Measurements from ENCODE around the gene LRRC28.
"Not testable (repeated sequence)": the region's sequence is repeated elsewhere in the genome, so short reads cannot be mapped to it uniquely, and the experiment has no call there.

LRRC28 gene

DNA sequence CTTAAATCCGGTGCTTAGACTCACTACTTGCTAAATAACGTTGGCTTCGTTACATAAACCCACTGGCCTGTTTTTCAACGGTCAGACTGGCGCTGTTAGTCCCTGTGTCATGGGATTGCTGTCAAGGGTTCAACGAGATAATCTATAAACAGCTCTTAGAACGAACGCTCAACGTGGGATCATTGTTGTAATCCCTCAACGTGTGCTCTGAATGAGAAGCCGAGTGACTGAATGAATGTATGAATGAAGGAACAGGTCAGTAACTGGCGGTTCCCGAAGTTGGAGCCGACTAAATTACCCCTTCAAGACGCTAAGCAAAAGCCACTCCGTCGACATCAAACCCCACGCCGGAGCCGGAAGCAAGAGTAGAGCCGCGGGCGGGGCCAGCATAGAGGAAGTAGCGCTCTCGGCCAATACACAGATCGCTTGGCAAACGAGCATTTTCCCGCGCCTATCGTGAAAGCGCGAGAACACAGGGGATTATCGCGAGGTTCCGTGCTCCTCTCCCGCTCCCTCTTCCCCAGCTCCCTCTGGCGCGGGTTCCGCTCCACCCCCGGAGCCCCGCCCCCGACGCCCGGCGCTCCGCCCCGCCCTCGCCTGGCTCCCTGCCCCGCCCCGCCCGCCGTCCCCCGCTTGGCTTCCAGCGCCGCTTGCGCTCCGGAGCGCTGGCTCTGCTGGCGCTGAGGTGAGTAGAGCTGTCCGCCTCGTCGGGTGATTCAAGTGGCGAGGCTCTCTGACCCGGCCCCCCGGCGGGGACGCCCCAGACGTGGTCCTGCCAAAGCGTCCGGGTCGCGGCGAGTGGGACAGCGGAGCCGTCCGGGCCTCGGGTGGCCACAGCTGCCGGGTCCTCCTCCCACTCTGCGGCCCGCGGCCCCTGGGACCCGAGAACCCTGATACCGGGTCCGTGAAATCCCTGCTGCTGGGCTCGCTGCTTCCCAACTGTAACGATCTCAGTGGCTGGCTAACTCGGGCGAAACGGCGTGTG lies at the start of gene LRRC28:
Gene LRRC28 (plus strand): TSS at position 625 of the 985 bp plus-strand sequence. CDS start 4,477 bp downstream, outside the sequence.
- DNase-seq: peak; percentile 97

DNA sequence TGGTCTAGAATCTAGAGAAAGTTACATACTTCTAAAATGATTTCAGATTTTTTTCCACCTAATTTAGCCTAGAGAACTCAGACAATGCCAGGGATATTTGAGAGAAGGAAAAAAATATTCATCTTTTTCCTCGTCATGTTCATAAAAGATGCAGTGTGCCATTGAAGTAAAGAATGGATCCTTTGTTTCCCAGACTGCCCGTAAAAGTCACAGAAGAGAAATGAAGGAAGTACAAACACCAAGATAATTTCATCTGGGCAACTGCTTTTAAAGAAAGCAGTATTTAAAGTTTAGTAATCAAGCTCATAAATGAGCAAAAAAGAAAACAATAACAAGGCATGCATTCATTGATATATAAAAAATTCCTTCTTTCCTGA lies 49.1 kb upstream of the LRRC28 start:
- no peak for DNase-seq

DNA sequence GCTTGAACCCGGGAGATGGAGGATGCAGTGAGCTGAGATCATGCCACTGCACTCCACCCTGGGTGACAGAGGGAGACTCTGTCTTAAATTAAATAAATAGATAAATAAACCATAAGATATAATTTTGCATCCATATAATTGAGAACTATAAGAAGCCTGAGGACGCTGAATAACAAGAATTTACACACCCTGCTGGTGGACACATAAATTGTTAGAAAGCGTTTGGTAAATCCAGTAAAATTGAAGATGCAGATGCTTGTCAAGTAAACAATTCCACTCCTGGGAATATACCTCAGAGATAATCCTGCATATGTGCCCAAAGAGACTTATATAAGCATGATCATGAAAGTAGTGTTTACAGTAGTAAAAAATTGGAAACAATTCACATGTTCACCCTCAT lies 43.6 kb upstream of the LRRC28 start:
- DNase-seq: no peak

DNA sequence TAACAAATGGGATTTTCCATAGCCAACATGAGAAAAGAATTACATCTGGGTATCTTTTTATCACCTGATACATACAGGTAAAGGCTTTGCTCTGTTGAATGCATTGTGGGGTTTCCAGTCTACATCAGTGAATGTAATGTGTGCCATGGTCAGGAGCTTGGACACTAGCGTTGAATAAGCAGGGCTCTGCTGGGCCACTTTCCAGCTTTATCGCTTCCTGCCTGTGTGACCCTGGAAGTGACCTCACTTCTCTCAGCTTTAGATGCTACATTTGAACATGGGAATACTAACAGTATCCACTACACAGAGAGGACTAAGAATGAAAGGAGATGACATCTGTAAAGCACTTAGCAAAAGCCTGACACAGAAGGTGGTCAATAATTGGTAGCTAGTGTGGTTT lies 42.0 kb upstream of the LRRC28 start:
- DNase-seq: no peak

DNA sequence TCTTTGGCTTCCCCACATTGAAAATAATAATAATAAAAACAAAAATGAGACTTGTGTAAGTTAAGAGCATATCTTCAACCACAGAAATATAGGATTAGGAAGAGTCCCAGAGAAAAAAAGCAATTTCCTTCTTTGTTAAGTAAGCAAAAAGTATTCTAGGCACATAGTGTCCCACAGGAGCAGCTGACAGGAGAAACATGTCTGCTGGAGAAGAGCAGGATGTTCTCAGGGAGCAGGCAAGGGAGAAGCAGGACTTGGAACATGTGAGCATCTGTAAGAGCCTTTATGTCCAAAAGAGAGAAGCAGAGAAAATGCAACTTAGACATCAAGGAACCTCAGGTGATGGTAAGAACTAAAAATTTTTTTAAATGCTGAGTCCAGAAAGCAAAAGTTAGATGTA lies 40.9 kb upstream of the LRRC28 start:
- DNase-seq: no peak

DNA sequence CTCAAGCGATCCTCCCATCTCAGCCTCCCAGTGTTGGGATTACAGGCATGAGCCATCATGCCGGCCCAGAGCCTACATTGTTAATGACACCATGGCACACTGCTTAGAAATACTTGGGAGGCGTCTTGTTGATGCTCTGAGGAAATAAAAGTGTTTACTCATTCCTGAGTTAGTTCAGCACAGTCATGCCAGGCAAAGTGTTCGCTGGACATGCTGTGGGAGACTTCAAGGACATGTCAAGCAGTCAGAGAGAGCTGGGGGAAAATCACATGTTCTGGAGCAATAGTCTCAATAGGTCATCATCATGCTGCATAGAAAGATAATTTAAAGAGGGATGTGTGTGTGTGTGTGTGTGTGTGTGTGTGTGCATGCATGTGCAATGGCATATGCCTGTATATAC lies 39.4 kb upstream of the LRRC28 start:
- DNase-seq: no peak

DNA sequence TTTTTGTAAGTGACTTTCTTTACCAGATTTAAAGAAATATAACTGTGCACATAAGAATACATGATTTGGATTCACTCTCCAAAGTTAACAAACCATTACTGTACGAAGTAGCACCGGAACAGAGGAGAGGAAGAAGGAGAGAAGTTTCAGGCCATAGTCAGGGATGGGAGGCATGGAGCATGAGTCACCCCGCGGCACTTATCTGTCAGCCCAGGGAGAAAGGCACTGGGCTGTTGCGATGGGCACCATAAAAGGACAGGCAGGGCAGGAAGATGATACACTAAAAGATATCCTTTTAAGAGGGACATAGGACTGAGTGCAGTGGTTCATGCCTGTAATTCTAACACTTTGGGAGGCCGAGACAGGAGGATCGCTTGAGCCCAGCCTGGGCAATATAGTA lies 38.9 kb upstream of the LRRC28 start:
- no peak for DNase-seq

DNA sequence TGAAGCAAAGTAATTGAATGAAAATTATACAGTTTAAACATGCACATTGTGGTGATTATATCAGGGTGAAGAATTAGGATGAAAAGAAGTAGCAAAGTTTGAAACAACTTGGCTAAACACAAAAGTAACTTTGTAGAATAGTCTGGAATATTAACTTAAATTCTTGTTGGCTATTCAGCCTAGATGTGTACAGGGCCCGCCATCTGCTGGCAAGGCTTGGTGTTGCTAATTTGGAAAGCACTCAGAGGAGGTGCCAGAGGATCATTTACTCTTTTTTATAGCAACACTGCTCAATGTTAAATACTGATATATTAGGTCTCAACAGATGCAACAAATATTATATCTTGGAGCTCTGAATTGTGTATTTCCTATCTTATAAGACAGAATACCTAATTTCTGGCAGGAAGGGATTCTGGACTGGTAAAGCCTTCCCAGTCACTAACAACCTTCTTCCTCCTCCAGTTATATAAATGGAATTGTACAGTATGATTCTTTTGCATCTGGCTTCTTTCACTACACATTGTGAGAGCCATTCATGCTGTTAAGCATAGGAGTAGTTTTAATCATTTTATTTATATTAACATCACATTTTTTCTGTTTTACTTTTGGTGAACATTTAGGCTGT lies 38.0 kb upstream of the LRRC28 start:
- DNase-seq: peak; percentile 23 to 42

DNA sequence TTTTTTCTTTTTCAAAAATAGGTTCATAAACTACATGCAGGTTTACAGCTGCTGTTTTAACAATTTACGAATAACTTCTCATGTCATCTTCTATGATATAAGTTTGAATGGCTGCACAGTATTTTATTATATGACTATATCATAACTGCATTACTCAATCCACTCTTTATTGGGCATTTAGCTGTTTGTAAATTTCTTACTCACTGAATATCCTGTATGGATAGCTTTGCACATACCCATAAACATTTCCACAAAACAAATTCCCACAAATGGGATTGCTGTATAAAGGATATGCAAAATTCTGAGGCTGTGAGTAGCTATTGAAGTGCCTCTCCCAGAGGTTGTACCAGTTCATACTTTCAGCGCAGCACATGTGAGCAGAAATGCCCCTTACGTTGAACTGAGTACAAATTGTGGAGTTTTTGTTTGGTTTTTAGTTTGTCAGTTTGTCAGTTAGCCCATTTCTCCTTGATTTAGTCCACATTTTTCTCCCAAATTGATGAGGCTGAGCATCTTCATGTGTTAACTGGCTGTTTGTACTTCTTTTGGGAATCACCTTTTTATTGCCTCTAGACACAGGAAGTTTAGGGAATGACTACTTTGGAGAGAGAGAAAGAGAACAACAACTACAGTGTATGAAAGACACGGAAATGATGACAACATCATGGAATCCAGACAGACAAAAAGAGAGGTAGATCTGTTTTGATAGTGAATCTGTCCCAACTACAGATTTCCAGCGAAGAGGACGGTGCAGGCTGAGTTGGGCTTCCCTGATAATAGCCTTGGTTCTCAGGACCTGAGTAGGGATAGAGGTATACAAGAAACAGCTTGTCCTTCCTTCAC lies 26.7 kb upstream of the LRRC28 start:
- no peak for DNase-seq

DNA sequence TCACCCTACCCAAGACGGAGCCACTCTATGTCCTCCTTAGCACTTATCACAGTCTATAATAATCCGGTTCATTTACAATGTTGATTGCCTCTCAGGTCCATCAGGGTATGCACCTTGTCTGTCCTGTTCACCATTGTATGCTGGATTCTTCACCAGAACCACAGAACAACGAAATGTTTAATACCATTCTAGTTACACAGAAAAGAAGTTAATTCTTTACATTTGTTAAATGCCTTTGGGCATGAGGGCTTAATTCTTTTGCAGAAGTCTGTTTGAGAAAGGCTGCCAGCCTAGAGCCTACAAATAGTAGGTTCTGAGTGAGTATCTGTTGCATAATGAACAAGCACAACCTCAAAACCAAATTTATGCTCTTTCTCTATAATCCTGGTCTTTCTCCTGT lies 24.5 kb upstream of the LRRC28 start:
- no peak for DNase-seq

DNA sequence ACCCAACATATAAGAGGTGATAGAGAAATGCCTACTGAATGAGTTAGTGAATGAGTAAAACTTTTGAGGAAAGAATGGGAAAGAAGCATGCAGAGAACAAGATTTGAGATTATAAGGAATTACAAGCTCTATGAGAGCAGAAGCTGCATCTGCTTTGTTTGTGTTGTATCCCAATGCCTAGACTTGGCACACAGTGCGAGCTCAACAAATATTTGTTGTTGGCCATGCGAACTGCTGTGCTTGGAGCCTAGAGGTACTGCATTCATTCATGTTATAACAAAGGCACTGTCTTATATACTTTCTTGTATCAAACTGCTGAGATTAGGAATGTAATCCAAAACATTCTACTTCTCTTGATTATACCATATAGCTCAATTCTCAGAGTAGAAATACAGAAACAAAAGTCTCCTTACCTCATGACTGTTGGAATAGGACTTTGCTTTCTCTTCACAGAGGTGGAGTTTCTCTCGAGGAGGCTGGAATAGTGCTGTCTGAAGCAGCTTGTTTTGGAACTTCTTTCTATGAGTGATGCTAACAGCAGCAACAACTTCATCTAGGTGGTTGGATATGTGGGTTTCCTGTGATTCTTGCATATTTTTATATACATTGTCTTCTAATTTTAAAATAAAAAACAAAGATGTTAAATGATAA lies 23.0 kb upstream of the LRRC28 start:
- DNase-seq: no peak

DNA sequence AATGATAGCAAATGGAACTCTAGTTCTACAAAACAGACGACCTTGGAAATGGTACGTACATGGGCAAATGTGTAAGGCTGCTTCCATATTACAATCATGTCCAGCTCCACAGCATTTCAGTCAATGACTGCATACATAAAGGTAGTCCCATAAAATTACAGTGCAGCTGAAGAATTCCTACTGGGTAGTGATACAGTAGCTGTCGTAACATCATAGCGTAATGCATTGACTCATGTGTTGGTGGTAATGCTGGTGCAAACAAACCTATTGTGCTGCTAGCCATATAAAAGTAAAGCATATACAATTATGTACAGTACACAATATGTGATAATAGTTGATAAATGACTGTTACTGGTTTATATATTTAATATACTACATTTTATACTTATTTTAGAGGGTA lies 20.4 kb upstream of the LRRC28 start:
- no peak for DNase-seq

DNA sequence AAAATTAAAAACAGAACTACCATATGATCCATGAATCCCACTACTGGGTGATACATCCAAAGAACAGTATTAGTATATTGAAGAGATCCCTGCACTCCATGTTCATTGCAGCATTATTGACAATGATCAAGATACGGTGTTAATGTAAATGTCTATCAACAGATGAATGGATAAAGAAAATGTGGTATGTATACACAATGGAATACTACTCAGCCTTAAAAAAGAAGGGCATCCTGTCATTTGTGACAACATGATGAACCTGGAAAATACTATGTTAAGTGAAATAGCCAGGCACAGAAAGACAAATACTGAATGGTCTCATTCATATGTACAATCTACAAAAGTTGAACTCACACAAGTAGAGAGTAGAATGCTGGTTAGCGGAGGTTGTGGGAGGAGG lies 18.5 kb upstream of the LRRC28 start:
- DNase-seq: no peak

DNA sequence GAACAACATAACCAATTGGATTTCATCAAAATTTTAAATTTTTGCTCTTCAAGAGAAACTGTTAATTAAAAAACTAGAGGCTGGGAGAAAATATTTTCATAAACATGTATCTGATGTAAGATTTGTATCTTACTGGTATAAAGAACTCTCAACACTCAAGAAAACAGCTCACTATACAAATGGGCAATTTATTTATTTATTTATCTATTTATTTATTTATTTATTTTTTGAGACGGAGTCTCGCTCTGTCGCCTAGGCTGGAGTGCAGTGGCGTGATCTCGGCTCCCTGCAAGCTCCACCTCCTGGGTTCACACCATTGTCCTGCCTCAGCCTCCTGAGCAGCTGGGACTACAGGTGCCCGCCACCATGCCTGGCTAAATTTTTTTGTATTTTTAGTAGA lies 17.1 kb upstream of the LRRC28 start:
- DNase-seq: not testable (repeated sequence)

DNA sequence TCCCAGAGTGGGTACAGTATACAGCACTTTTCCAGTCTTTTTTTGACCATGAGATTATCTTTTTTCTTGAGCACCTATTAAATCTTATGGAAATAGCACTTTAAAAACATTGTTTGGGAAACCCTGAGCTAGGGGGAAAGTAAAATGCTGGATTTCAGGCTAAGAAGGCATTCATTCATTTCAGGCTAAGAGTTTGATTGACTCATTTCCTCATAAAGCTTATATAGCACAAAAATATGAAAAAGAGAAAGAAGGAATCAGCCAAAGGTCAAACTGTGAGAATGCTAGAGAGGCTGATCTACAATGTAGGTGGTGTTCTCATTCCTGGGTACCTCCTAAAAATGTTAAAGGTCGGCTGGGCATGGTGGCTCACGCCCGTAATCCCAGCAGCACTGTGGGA lies 12.4 kb upstream of the LRRC28 start:
- DNase-seq: no peak

DNA sequence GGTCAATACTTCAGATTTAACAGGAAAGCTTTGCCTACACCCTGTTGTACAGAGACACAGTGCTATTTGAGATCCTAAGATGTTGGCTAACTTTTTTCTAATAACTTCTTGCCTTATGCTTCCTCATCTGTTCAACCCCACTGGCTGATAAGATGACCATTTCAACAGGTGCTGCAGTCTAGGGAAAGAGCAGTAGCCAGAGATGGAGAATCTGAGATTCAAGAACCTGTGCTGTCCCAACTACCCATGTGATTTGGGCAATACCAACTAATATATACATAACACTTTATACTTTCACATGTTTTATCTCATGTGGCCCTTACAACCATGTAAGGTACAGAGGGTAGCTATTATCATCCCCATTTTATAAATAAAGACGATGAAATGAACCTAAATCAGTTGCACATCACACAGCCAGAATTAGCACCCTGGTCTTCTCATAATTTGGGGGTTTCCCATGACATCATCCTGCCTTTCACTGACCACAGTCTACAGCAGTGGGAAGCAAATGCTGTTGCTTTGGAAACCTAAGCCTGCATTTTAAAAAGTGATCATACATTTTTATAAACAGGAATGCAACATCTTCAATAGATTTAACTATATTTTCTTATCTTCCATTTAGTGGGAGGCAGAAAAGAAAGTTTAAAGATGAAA lies 11.6 kb upstream of the LRRC28 start:
- DNase-seq: no peak

DNA sequence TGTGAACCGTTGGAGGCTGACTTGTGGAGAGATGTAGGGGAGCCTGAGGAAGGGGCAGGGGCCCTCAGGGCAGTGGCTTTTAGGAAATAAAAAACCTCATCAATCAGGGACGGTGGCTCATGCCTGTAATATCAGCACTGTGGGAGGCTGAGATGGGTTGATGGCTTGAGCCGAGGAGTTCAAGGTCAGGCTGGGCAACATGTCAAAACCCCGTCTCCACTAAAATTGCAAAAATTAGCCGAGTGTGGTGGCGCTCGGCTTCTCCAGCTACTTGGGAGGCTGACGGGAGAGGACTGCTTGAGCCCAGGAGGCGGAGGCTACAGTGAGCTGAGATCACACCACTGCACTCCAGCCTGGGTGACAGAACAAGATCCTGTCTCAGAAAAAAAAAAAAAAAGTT lies 9.5 kb upstream of the LRRC28 start:
- DNase-seq: no peak

DNA sequence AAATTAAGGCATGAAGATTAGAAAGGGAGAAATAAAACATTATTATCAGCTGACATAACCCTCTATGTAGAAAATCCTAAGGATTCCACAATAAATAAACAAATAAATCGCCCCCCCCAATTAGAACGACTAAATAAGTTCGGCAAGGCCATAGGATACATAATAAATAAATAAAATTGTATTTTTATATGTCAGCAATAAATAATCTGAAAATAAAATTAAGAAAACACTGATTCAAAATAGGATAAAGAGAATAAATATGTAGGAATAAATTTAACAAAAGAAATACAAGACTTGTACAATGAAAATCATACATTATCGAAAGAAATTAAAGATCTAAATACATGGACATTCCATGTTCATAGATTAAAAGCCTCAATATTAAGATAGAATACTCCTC lies 7.0 kb upstream of the LRRC28 start:
- no peak for DNase-seq

DNA sequence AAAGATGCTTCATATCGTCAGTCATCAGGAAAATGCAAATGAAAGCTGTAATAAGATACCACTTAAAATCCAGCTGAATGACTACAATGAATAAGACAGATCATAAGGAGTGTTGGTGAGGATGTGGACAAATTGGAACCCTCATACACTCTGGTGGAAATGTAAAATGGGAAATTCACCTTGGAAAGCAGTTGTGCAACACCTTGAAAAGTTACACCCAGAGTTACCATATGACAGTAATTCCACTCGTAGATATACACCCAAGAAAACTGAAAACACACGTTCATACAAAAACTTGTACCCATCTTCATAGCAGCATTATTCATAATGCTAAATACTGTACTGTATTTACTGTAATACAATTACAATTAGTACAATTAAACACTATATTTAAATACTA lies 4.2 kb upstream of the LRRC28 start:
- DNase-seq: no peak

DNA sequence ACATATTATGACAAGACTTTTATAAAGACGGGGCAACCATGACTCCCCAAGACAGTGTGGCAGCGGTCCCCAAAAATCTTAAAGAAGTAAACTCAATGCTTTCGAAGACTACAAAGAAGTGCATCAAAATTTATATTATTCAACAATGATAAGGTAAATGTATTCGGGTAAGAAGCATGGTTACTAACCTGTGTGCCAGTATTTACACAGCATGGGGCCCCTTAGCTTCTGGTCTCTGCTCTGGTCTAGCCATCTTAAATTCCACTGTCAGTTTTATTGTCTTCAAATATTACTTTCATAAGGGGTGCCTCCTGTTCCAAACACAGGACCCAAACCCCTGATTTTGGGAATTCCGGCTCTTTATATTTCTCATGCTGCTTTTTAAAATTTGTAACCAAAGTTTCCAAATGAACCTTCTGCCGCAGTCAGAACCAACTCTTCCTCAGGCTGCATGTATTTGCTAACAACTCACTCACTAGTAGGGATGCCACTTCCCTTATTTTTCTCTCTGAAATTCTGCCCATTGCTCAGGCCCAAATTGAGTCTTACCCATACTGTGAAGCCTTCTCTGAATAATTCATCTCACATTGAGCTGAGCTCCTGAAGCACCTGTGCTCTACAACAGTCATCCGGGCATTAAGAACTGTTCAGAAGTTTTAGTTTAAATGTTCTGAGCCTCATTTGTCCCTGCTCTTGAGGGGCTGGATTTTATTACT lies 3.1 kb upstream of the LRRC28 start:
- no peak for DNase-seq

DNA sequence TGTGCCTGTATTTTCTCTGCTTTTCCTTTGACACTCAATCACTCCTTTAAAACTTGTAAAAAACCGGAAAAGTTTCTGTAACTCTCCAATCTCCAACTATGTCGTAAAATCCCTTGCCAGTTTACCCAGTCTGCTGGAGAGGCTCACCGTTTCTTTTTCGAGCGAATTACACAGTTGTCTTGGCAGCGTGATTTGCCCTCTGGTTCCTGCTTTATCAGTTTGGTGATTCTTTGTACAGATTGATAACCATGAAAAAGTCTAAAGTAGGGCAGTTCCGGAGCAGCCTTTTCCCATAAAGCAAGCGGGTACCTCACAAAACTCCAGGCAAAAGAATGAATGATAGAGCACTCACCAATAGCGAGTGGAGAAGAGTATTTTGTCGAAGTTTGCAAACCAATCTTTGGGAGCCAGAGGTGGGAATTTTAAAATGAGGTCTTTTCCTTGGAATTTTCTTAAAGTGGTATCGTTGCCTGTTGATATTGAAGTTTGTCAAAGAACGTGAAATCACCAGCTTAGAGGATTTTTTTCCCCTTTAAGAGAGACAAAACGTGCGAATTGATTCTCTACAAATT lies 1.9 kb upstream of the LRRC28 start, which contains the start of gene TTC23:
Gene TTC23 (minus strand): TSS at position 312 of the 572 bp plus-strand sequence. CDS start 20,869 bp downstream, outside the sequence.
- no peak for DNase-seq

Measured in SHP77 (cell line).